HG02610 (cell line): ENCODE data around the gene PPP2R5C.
A peak's percentile ranks its signal among the peaks of the same experiment; 100 is the strongest.
"Not testable (repeated sequence)": the region's sequence is repeated elsewhere in the genome, so short reads cannot be mapped to it uniquely, and the experiment has no call there.

Experiments
- ATAC-seq: cut with Tn5 transposase; IDR thresholded peaks from one replicate; pipeline ENCODE4 v1.9.1; 2021; ENCODE audit warnings: mild to moderate bottlenecking, moderate library complexity; ENCODE audit not compliant: unreplicated experiment

Gene PPP2R5C

GRCh38 chr14:101761032-101761880 is at the start of gene PPP2R5C:
TSS of gene PPP2R5C (plus strand) at chr14:101761709. CDS start at chr14:101761894, 185 bp downstream.
- ATAC-seq: peak; percentile 56

DNA sequence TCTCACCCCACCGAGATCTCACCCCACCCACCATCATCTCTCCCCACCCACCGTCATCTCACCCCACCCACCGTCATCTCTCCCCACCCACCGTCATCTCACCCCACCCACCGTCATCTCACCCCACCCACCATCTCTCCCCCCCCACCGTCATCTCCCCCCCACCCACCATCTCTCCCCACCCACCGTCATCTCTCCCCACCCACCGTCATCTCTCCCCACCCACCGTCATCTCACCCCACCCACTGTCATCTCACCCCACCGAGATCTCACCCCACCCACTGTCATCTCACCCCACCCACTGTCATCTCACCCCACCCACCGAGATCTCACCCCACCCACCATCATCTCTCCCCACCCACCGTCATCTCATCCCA is 49.7 kb upstream of the PPP2R5C start:
- not testable (repeated sequence) for ATAC-seq

DNA sequence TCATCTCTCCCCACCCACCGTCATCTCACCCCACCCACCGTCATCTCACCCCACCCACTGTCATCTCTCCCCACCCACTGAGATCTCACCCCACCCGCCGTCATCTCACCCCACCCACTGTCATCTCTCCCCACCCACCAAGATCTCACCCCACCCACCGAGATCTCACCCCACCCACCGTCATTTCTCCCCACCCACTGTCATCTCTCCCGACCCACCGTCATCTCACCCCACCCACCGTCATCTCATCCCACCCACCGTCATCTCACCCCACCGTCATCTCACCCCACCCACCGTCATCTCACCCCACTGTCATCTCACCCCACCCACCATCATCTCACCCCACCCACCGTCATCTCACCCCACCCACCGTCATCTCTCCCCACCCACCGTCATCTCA is 49.2 kb upstream of the PPP2R5C start:
- ATAC-seq: not testable (repeated sequence)

GRCh38 chr14:101713091-101713490 is 48.4 kb upstream of the PPP2R5C start:
- not testable (repeated sequence) for ATAC-seq

DNA sequence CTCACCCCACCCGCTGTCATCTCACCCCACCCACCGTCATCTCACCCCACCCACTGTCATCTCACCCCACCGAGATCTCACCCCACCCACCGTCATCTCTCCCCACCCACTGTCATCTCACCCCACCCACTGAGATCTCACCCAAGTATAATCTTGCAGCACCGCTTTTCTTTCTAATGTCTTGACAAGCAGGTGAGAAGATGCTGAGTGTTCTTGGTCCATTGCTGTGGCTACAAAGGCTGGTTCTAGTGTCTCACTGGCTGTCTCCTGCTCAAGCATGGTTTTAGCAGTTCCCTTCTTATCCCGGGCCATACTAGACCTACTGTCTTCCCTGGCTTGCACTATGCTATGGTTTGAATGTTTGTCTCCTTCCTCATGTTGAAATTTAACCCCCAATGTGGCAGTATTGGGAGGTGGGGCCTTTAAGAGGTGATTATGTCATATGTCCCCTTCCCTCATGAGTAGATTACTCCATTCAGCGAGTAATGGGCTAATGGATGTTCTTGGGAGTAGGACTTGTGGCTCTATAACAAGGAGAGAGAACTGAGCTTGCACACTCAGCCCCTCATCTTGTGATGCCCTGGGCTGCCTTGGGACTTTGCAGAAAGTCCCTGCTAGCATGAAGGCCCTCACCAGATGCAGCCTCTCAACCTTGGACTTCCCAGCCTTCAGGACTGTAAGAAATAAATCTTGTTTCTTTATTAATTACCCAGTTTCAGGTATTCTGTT is 47.7 kb upstream of the PPP2R5C start:
- no peak for ATAC-seq

DNA sequence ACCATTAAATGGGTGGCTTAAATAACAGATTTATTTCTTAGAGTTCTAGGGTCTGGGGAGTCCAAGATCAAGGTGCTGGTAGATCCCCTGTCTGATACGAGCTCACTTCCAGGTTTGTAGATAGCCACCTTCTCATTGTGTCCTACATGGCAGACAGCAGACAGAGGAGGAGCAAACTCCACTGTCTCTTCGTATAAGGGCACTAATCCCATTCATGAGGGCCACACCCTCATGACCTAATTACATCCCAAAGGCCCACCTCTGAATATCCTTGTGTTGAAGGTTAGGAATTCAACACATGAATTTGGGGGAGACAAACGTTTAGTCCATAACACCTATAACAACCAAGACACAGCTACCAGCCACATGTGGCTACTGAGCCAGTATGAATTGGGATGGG is 47.1 kb upstream of the PPP2R5C start:
- ATAC-seq: no peak

GRCh38 chr14:101715210-101716076 is 46.1 kb upstream of the PPP2R5C start:
- ATAC-seq: no peak

- ATAC-seq: no peak
These were observed 45.2 kb upstream of the PPP2R5C start for GRCh38 chr14:101716077-101716950.

- ATAC-seq: no peak
These were observed 44.4 kb upstream of the PPP2R5C start for GRCh38 chr14:101716956-101717662.

DNA sequence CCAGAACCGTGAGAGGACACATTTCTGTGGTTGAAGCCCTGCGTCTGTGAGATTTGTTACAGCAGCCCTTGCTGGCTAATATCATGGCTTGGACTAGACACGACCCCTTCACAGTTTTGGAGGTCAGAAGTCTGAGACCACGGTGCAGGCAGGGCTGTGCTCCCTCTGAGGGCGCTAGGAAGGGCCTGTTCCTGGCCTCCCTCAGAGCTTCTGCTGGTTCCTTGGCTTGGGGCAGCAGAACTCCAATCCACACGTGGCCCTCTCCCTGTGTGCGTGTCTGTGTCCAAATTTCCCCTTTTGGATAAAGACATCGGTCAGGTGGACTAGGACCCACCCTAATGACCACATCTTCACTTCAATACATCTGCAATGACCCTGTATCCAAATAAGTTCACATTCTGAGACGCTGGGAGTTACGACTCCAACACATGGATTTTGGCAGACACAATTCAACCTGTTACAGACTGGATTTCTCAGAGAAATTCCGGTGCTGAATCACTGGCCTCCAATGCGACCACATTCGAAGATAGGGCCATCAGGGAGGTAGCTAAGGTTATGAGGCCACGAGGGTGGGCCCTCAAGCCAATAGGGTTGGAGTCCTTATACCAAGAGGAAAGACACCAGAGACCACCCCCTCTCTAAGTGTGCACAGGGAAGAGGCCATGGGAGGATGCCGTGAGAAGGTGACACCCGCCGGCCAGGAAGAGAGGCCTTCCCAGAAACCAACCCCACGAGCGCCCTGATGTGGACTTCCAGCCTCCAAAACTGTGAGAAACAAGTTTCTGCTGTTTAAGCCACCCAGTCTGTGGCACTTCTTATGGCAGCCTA is 43.6 kb upstream of the PPP2R5C start:
- no peak for ATAC-seq

GRCh38 chr14:101719045-101719645 is 42.4 kb upstream of the PPP2R5C start:
- ATAC-seq: no peak

DNA sequence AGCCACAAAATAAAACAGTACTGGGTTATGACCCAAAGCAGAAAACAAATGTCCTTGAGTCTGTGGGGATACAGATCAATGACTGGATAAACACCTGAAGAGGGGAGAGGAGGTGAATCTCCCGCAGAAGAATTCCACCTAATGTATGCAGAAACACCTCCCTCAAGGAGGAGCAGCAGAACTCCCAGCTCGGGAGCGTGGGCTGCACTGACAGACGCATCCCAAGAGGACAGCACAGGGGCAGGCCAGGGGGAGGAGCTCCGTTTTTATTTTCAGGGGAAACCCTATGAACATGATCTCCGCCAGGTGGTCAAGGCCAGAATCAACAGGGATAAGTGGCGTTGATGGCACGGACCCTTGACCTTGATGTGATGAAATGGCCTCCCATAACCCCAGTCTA is 41.8 kb upstream of the PPP2R5C start:
- ATAC-seq: no peak

DNA sequence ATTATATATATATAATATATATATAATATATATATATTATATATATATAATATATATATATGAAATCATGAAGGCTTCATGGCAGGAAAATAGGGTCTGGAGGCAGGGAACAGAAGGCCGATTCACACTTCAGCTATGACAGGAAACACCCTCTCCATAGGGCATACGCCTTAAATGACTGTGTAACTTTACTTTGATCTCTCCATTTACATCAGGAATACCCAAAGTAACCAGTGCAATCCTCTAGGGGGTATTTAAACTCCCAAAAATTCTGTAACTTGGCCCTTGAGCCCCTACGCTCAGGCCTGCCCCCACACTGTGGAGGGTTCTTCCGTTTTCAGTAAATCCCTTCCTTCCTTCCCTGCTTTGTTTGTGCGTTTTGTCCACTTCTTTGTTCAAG is 40.4 kb upstream of the PPP2R5C start:
- ATAC-seq: no peak

- ATAC-seq: peak; percentile 52
These were observed 39.4 kb upstream of the PPP2R5C start for GRCh38 chr14:101721951-101722661.

DNA sequence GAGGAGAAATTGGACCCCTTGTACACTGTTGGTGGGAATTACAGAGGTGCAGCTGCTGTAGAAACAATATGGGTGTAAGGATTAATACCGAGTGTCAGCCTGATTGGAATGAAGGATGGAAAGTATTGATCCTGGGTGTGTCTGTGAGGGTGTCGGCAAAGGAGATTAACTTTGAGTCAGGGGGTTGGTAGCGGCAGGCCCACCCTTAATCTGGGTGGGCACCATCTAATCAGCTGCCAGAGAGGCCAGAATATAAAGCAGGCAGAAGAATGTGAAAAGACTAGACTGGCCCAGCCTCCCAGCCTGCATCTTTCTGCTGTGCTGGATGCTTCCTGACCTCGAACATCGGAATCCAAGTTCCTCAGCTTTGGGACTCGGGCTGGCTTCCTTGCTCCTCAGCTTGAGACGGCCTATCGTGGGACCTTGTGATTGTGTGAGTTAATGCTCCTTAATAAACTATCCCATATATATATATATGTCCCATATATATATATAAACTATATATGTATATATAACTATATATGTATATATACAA is 38.4 kb upstream of the PPP2R5C start:
- ATAC-seq: no peak

- not testable (repeated sequence) for ATAC-seq
These were observed 35.9 kb upstream of the PPP2R5C start for GRCh38 chr14:101725652-101726051.

GRCh38 chr14:101726295-101726953 is 35.1 kb upstream of the PPP2R5C start:
- ATAC-seq: no peak
